DMS79 (cell line): ENCODE measurements around the gene PLD3.

Source experiments
- DNase-seq: peaks from one replicate; lab custom pipeline; 2025; lab: John Stamatoyannopoulos, UW

The PLD3 gene

DNA sequence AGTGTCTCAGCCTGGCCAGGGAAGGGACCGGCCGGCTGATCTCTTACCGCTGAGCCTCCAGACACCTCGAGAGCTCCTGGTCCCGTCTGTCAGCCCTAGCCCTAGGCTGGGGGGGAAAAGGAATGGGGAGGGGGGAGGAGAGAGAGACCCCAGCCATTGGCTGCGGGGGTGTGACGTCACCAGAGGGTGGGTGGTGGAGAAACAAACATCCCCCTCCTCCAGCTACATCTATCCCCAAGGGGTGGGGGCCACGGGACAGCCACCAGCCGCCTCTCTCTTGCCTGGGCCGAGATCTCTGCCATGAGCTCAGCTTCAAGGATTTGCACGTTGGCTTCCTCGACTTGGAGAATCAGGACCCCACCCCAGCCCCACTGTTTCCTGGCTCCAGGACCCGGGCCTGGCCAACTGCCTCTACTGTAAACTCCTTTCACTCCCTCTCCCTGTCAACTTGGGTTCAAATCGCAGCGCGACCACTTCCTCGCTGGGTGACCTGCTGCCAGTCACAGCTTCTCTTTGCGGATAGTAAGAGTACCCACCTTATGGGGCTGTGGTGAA lies 64.9 kb downstream of the PLD3 start, which contains the start of gene PRX:
TSS of gene PRX (minus strand) at position 88 of the 555 bp plus-strand sequence. CDS start 5,446 bp downstream, outside the sequence.
- no peak for DNase-seq

DNA sequence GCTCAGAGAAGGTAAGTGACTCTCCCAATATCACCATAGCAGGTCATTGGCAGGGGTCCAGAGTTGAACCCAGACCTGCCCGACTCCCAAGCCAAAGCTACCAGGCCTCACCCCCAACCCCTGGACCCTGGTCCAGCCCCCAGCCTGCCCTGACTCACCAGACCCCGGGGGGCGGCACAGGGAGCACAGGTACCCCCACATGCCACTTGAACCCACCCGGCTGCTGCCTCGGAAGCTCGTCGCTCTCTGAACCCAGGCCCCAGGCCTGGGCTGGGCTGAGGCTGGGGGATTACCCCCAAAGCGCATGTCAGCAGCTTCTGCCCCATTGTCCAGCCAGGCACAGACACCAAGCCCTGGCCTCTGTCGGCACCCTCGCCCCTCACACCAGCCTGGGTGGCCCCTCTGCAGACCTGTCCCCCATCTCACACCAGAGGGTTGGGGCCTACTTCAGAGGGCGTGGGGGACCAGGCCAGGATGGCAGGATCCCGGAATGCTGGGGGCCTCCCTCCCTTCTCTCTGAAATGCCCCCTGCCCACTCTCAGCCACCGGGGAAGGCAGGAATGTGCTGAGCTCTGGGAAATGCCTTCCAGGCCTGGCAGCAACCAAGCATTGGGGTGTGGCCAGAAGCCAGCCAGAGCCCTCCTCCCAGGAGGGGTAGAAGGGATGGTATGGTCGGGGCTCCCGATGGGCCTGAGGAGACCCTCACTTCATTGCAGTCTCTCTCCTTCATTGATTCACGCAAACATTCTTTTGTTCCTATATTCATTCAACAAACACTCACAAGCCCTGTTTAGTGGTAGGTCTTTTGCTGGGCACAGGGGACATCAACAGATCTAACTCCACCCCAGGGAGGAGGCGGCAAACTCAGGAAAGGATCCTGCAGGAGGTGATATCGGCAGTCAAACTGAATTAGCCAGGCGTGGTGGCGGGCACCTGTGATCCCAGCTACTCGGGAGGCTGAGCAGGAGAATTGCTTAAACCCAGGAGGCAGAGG lies 66.3 kb downstream of the PLD3 start:
- no peak for DNase-seq

DNA sequence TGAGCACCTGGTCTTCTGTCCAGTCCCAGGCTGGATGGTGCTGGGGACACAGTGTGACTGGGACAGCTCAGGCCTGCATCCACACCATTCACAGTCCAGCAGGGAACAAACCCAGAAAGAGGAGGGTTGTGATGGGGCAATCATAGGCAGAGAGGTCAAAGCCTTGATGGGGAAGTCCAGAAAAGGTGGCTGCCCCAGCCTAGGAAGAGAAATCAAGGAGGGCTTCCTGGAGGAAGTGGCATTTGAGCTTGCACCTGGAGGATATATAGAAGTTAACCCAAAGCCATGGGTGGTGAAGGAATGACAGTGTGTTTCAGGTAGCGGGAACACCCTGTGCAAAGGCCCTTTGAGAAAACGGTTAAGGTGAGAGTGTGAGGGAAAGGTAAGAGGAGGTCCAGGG lies 67.3 kb downstream of the PLD3 start:
- no peak for DNase-seq

DNA sequence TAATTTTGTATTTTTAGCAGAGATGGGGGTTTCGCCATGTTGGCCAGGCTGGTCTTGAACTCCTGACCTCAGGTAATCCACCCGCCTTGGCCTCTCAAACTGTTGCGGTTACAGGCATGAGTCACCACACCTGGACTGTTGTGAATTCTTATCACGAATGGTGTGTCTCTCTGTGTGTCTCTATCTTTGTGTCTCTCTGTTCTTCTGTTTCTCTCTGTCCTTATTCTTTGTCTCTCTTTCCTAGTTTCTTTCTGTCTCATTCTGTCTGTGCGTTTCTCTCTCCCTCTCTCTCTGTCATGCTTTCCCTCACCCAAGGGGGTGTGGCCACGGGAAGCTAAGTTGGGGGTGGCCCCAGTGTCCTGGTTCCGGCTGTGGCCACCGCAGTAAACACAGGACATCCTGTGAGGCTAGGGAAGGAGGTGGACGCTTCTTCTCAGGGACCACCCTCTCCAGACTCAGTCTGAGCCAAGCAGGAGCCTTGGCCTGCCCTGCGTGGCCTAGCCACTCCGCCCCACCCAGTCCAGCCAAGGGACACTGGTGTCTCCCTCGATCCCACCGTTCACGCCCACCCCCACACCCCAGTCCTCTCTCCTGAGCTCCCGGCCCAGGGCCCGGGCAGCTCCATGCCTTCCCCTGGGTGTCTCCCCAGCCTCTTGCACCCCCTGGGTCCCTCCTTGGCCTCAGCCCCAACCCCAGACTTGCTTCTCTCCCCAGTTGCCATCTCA lies 68.6 kb downstream of the PLD3 start:
- no peak for DNase-seq

DNA sequence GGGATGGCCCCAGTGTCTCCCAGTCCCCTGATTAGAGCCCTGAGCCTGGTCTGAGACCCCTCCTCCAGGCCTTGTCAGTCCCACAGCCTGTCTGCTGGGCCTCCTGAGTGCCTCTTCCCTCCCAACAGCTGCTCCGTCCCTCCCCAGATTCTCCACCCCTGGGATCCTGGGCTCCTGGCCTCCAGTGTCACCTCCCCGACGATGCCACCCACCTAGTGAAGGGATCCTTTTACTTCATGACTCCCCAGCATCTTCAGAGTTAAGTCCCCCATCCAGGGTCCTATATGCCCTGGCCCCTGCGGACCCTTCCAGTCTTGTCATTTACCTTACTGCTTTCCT lies 69.1 kb downstream of the PLD3 start:
- DNase-seq: no peak

DNA sequence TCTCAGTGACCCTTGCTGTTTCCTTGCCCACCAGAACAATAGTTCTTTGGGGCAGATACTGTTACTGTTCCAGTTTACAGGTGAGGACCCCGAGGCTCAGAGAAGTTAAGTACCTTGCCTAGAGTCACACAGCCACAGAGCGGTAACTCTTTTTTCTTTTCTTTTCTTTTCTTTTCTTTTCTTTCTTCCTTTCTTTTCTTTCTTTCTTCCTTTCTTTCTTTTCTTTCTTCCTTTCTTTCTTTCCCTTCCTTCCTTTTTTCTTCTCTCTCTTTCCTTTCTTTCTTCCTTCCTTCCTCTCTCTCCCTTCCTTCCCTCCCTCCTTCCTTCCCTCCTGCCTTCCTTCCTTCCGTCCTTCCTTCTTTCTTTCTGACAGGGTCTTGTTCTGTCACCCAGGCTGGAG lies 69.5 kb downstream of the PLD3 start:
- no peak for DNase-seq

DNA sequence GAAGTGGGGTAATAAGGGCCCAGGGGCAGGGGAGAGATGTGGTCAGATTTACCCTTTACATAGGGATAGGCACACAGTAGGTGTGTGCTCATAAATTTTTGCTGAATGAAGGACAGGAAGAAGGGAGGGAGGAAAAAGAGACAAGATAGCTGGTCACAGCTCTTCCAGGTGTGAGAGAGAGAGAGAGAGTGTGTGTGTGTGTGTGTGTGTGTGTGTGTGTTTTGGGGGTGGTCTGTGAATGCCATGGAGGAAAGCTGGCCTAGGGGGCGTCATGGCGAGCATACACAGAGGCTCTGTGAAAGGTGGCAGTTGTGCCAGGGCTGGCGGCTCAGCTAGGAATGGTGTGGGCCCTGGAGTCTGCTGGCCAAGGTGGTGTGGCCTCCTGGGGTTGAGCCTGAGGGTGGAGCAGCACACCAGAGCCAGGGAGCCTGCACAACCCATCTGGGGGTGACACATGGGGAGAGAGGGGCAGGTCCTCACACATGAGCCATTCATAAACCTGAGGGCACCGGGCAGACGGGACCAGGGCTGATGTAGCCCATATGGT lies 70.6 kb downstream of the PLD3 start:
- no peak for DNase-seq

DNA sequence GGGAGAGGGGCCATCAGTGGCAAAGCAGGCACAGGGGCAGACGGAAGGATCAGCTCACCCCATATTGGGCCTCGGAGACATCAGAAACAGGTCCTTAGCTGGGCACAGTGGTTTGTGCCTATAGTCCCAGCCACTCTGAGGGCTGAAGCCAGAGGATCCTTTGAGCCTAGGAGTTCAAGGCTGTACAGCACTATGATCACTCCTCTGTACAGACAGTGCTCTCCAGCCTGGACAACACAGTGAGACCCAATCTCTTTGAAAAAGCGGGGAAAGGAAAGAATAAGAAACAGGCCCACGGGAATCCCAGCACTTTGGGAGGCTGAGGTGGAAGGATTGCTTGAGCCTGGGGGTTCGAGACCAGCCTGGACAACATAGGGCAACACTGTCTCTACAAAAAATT lies 71.3 kb downstream of the PLD3 start:
- DNase-seq: no peak

DNA sequence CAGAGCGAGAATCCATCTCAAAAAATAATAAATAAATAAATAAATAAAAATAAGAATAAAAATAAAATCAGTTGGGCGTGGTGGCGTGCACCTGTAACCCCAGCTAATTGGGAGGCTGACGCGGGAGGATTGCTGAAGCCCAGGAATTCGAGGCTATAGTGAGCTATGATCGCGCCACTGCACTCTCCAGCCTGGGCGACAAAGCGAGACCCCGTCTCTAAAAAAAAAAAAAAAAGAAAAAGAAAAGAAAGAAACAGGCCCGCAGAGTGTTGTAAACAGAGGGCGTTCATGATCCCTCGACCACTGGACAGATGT lies 71.9 kb downstream of the PLD3 start:
- no peak for DNase-seq

DNA sequence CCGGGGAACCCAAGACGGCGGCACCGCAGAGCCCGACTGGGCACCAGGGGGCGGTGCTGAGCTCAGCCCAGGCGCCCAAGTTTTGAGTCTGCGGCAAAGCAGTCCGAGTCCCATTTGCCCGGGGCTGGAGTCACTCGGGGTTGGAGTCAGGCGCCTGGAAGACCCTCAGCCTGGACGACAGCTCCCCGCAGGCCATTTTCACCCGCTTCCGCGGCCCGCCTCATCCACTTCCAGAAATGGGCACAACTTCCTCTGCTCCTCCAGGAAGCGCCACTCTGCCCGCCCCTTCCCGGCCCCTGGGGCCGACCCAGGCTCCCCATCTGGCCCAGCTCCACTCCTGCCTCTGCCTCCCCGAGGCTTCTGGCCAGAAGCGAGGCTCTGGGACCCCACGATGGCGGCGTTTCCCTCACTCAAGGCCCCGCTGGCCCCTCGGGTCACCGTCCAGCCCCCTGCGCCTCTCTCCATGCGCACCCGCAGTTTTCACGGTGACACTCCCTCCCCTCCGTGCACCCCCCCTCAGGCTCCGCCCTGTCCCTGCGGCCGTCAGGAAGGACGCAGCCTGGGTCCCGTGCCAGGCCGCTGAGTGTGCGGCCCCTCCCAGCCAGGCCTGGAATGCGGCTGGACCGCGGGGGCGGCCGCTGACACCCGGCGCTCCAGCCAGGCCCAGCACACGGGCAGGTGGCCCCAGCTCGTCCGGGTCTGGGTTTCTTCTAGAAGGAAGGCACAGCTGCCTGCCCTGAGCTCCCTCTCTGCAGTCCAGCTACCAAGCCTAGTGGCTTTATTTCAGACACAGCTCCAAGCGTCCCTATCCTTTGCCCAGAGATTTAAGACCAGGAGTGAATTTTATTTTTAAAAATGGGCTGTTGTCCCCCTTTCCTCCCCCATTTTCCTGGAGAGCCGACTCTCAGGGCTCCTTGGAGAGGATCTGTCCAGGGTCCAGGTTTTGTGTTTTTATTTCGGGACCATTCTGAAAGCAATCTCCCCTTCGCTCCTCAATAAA lies 72.6 kb downstream of the PLD3 start:
- peak; percentile 64 for DNase-seq

DNA sequence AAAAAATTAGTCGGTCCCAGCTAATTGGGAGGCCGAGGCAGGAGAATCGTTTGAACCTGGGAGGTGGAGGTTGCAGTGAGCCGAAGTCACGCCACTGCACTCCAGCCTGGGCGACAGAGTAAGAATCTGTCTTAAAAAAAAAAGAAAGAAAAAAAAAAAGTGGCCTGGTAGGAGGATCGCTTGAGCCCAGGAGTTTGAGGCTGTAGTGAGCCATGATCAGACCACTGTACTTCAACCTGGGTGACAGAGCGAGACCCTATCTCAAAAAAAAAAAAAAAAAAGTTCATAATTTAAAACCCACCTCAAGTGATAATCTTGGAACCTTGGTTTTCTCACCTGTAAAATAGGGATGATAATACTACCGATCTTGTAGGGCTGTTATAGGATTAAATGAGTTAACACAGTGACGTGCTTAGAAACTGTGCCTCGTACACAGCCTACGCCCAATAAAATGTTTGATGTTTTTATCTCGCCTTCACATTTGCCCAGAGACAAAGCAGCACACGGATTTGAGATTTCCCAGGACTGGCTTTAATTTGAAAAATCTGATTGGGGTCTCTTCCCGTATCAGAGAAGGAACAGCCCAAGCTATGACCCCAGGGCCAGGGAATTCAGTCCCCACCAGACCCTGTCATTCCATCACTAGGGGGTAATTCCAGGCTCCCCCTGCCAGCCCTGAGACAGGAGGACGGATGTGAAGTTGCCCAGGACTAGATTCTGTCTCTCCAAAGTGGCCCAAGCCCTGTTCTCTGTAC lies 73.7 kb downstream of the PLD3 start:
- DNase-seq: no peak

DNA sequence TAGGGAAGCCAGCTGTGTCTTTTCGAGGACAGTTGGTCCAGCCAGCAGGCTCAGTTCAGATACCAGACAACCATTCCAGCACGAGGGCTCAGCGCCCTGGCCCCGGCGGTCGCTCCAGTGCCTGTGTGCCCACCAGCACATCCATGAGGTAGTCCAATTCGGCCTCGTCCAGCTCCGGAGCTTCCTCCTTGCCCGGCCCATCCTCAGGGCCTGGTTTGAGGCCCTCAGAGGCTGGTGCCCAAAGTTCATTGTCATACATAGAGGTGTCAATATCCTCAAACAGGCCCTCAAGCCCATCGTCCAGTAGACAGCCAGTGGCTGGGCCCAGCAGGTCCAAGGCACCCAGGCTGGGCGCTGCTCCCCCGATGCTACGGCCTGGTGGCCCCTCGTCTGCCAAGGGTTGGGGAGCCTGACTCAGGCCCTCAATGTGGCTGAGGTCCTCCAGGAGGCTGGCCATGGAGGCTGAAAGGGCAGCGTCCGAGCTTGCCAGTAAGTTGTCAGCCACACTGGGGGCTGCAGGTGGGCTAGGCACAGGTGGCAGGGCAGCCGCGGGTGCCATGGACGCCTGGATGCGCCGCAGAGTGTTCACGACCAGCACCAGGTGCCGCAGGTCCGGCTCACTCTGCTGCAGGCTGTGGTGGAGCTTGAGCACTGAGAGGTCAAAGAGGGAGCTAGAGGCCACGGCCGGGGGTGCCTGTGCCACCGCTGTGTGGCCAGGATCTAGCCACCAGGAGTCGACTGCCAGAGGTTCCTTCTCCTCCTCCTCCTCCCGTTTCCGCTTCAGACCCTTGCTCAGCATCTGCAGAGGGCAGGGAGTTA lies 74.5 kb downstream of the PLD3 start:
- no peak for DNase-seq

DNA sequence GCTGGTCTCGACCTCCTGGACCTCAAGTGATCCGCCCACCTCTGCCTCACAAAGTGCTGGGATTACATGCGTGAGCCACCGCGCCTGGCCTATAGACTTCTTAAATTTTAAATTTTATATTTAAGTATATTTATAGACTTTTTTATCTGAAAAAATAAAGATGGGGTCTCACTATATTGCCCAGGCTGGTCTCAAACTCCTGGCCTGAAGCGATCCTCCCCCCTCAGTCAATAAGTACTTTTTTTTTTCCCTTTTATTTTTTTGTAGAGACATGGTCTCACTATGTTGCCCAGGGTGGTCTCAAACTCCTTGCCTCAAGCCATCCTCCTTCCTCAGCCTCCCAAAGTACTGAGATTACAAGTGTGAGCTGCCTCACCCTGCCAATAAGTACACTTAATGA lies 75.4 kb downstream of the PLD3 start:
- DNase-seq: no peak

DNA sequence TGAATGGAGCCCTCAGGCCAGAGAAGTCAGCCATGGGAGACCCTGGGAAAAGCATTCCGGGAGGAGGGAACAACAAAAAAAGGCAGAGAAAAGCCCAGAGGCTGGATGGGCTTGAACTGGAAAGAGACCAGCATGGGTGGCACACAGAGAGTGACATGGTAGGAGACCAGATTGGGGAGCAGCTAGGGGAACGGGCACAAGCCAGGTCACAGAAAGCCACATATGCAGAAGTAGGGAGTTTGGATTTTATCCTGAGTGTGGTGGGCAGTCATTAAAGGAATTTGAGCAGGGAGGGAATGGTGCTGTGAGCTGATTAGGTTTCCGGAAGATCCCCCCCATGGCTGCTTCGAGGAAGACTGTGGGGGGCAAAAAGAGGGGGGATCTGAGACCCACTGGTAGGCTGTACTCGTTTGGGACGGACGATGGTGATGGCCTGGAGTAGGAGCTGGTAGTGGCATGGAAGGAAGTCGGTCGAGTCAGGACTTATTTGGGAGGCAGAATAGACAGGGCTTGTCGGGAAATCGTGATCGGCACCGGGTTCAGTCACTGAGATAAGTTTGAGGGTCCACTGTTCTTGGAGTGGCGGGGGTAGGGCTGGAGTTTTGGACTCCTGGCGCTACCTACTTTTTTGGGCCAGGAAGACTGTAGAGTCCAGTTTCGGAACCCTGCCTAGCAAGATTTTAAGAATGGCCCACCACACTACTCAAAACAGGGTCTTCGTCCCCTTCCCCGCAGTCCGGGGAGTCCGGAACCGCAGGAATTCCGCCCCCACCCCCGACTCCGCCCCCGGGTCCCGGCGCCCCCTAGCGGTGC lies 76.3 kb downstream of the PLD3 start:
- no peak for DNase-seq

DNA sequence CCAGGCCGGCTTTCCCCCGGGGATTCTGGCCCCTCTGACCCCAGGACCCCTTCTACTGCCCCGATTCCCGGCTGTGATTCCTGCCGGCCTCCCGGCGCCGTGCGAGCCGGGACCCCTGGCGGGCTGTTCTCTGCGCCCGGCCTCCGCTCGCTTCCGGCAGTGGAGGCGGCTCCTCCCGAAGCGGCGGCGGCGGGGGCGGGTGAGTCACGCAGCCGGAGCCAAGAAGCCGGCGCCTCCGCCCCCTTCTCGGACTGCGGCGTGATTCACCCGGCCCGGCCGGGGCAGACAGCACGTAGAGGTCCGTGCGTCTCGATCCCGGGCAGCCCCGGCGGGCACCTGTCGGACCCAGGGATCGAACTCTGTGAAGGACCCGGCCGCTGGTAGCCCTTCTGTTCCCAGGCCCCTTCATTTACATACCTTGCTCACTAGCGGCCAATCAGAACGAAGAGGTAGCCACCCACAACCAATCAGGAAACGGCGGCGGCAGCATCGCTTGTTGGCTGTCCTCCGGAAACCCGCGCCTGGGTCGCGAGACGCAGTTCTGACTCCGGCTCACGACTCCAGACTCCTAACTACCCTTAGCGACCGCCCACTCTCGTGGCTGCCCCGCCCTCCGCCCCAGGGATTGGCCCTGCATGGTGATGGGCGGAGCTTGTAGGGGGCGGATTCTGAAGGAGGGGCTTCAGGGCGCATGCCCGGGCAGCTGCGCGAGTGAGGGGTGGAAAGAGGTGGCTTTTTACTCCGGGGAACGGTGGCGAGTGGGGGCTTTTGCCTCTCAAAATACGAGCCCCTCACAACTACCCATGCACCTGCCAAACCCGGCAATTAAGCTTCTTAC lies 77.2 kb downstream of the PLD3 start, which contains the start of gene SERTAD1:
TSS of gene SERTAD1 (minus strand) at position 543 of the 838 bp plus-strand sequence. CDS start 2,446 bp downstream, outside the sequence.
- DNase-seq: peak; percentile 98
